Muscle layer of duodenum (tissue), 2 donors: Measurements from ENCODE around the gene MMP21.

Experiments used
- H3K27ac ChIP-seq: one replicate; pipeline ENCODE4 v1.7.0; 2013; ENCODE audit warnings: mild to moderate bottlenecking, low read length
- H3K27me3 ChIP-seq: one replicate; pipeline ENCODE4 v1.7.0; 2013; ENCODE audit warnings: low read depth, mild to moderate bottlenecking, control low read depth, low read length
- H3K36me3 ChIP-seq, 2 donors: one replicate each; pipeline ENCODE4 v1.7.0; 2013; ENCODE audit warnings: low read length in 2 of 2, control low read depth in 1 of 2, mild to moderate bottlenecking in 1 of 2; ENCODE audit not compliant: insufficient read depth in 2 of 2, control insufficient read depth in 1 of 2
- H3K4me1 ChIP-seq, 2 donors: one replicate each; pipeline ENCODE4 v1.7.0; 2013; ENCODE audit warnings: low read length in 2 of 2, mild to moderate bottlenecking in 2 of 2, control low read depth in 1 of 2, moderate library complexity in 1 of 2; ENCODE audit not compliant: insufficient read depth in 2 of 2, control insufficient read depth in 1 of 2
- H3K4me3 ChIP-seq, 2 donors: one replicate each; pipeline ENCODE4 v1.7.0; 2013; ENCODE audit warnings: low read length in 2 of 2, low read depth in 1 of 2, mild to moderate bottlenecking in 1 of 2
- H3K9me3 ChIP-seq, 2 donors: one replicate each; pipeline ENCODE4 v1.7.0; 2013; ENCODE audit warnings: low read length in 2 of 2, control low read depth in 1 of 2, mild to moderate bottlenecking in 1 of 2; ENCODE audit not compliant: control insufficient read depth in 1 of 2
- donor health status: healthy.

Gene MMP21

GRCh38 chr10:125757742-125758141, 17.9 kb downstream of the MMP21 start:
- no peak overlapping the region for H3K4me3 ChIP-seq
- H3K27ac ChIP-seq: no peak overlapping the region
- no peaks in the 10 kb centered on the region for H3K27me3 ChIP-seq
- peaks cover 54 to 71% of the 10 kb centered on the region in 2 donors for H3K36me3 ChIP-seq
- no peaks in the 10 kb centered on the region for H3K4me1 ChIP-seq
- H3K9me3 ChIP-seq: no peaks in the 10 kb centered on the region

GRCh38 chr10:125756853-125757487, 18.7 kb downstream of the MMP21 start:
- no peaks in the 10 kb centered on the region for H3K9me3 ChIP-seq
- no peaks in the 10 kb centered on the region for H3K27me3 ChIP-seq
- H3K4me3 ChIP-seq: no peak overlapping the region
- H3K36me3 ChIP-seq: peaks cover 56 to 71% of the 10 kb centered on the region in 2 donors
- no peaks in the 10 kb centered on the region for H3K4me1 ChIP-seq
- no peak overlapping the region for H3K27ac ChIP-seq

GRCh38 chr10:125756196-125756595, 19.4 kb downstream of the MMP21 start:
- H3K36me3 ChIP-seq: peaks cover 59 to 76% of the 10 kb centered on the region in 2 donors
- H3K9me3 ChIP-seq: no peaks in the 10 kb centered on the region
- no peaks in the 10 kb centered on the region for H3K4me1 ChIP-seq
- no peak overlapping the region for H3K27ac ChIP-seq
- no peak overlapping the region for H3K4me3 ChIP-seq
- H3K27me3 ChIP-seq: no peaks in the 10 kb centered on the region

- H3K27me3 ChIP-seq: no peaks in the 10 kb centered on the region
- H3K4me3 ChIP-seq: no peak overlapping the region
- H3K27ac ChIP-seq: no peak overlapping the region
- peaks cover 68 to 80% of the 10 kb centered on the region in 2 donors for H3K36me3 ChIP-seq
- H3K4me1 ChIP-seq: no peaks in the 10 kb centered on the region
- no peaks in the 10 kb centered on the region for H3K9me3 ChIP-seq
Measured at GRCh38 chr10:125747417-125747816, 28.2 kb downstream of the MMP21 start.

- Histone ChIP-seq H3K4me3 (no peak overlapping the region), H3K9me3 (no peaks in the 10 kb centered on the region), H3K27ac (no peak overlapping the region), H3K4me1 (no peaks in the 10 kb centered on the region), H3K36me3 (peaks cover 70 to 80% of the 10 kb centered on the region in 2 donors), H3K27me3 (no peaks in the 10 kb centered on the region)
Measured at GRCh38 chr10:125744909-125745308, 30.7 kb downstream of the MMP21 start.

- Histone ChIP-seq H3K9me3 (no peaks in the 10 kb centered on the region), H3K27me3 (no peaks in the 10 kb centered on the region), H3K27ac (no peak overlapping the region), H3K4me1 (no peaks in the 10 kb centered on the region), H3K36me3 (peaks cover 76 to 81% of the 10 kb centered on the region in 2 donors), H3K4me3 (no peak overlapping the region)
Measured at GRCh38 chr10:125742465-125742864, 33.2 kb downstream of the MMP21 start.

GRCh38 chr10:125739994-125740679, 35.5 kb downstream of the MMP21 start:
- H3K27me3 ChIP-seq: no peaks in the 10 kb centered on the region
- no peak overlapping the region for H3K27ac ChIP-seq
- H3K9me3 ChIP-seq: no peaks in the 10 kb centered on the region
- no peaks in the 10 kb centered on the region for H3K4me1 ChIP-seq
- H3K4me3 ChIP-seq: no peak overlapping the region
- H3K36me3 ChIP-seq: peaks cover 81 to 86% of the 10 kb centered on the region in 2 donors

- H3K27me3 ChIP-seq: no peaks in the 10 kb centered on the region
- H3K36me3 ChIP-seq: peaks cover 82% of the 10 kb centered on the region in 2 donors
Measured at GRCh38 chr10:125738206-125738605, 37.4 kb downstream of the MMP21 start.

GRCh38 chr10:125734823-125735222, 40.8 kb downstream of the MMP21 start:
- Histone ChIP-seq H3K4me1 (no peaks in the 10 kb centered on the region), H3K36me3 (peaks cover 87 to 91% of the 10 kb centered on the region in 2 donors), H3K27me3 (no peaks in the 10 kb centered on the region), H3K9me3 (no peaks in the 10 kb centered on the region), H3K4me3 (no peak overlapping the region), H3K27ac (no peak overlapping the region)

More at GRCh38 chr10:125738206-125738605, 37.4 kb downstream of the MMP21 start:
- Histone ChIP-seq H3K4me3 (no peak overlapping the region), H3K27ac (no peak overlapping the region), H3K9me3 (no peaks in the 10 kb centered on the region), H3K4me1 (no peaks in the 10 kb centered on the region)

GRCh38 chr10:125734148-125734547, 41.5 kb downstream of the MMP21 start:
- Histone ChIP-seq H3K27ac (no peak overlapping the region), H3K4me3 (no peak overlapping the region), H3K4me1 (no peaks in the 10 kb centered on the region), H3K36me3 (peaks cover 87 to 91% of the 10 kb centered on the region in 2 donors), H3K9me3 (no peaks in the 10 kb centered on the region), H3K27me3 (no peaks in the 10 kb centered on the region)

GRCh38 chr10:125727436-125727835, 48.2 kb downstream of the MMP21 start:
- H3K9me3 ChIP-seq: no peaks in the 10 kb centered on the region
- no peak overlapping the region for H3K4me3 ChIP-seq
- no peaks in the 10 kb centered on the region for H3K4me1 ChIP-seq
- H3K27me3 ChIP-seq: no peaks in the 10 kb centered on the region
- peaks cover 81 to 82% of the 10 kb centered on the region in 2 donors for H3K36me3 ChIP-seq
- H3K27ac ChIP-seq: no peak overlapping the region
